Liver (tissue), 3 donors: ENCODE data around the gene GABARAP.

Experiments
- FOXA2 ChIP-seq: IDR thresholded peaks from 2 replicates; pipeline ENCODE4 v1.6.1; 2016; ENCODE audit warnings: antibody characterized with exemption
- GABPA ChIP-seq, 2 donors: IDR thresholded peaks in 1 of 2; conservative IDR thresholded peaks in 1 of 2; 2 replicates each; pipeline ENCODE4 v1.6.1; 2016; ENCODE audit warnings: antibody characterized with exemption in 2 of 2, mild to moderate bottlenecking in 1 of 2, moderate library complexity in 1 of 2
- RAD21 ChIP-seq, 2 donors: IDR thresholded peaks; 2 replicates each; pipeline ENCODE4 v1.6.1; 2016; ENCODE audit warnings: antibody characterized with exemption in 2 of 2, mild to moderate bottlenecking in 2 of 2
- REST ChIP-seq: IDR thresholded peaks from 2 replicates; pipeline ENCODE4 v1.6.1; 2016; ENCODE audit warnings: antibody characterized with exemption, mild to moderate bottlenecking
- SP1 ChIP-seq: IDR thresholded peaks from 2 replicates; pipeline ENCODE4 v1.6.1; 2018; ENCODE audit warnings: antibody characterized with exemption, mild to moderate bottlenecking
- TAF1 ChIP-seq: conservative IDR thresholded peaks from 2 replicates; pipeline ENCODE4 v1.6.1; 2016; ENCODE audit warnings: antibody characterized with exemption, mild to moderate bottlenecking
- ZBTB33 ChIP-seq: IDR thresholded peaks from 2 replicates; pipeline ENCODE4 v1.6.1; 2016; ENCODE audit warnings: antibody characterized with exemption
- TF ChIP-seq, protein P1 (sequence below): fragments of 150-350 bp; IDR thresholded peaks from 2 replicates; pipeline ENCODE4 v1.5.1; 2017; ENCODE audit warnings: improper control_type of control experiment, low read depth, low read length; ENCODE audit not compliant: missing input control
- TF ChIP-seq, protein P2 (sequence below): IDR thresholded peaks from 2 replicates; pipeline ENCODE4 v1.6.1; 2016; ENCODE audit warnings: antibody characterized with exemption
- donor health status: healthy.
- donor health status: healthy.

- no peak for TF ChIP-seq ZBTB33
- TF ChIP-seq RAD21 (IDR thresholded peaks at IDR 0.05), result no peak
- TF ChIP-seq, protein P1, sequence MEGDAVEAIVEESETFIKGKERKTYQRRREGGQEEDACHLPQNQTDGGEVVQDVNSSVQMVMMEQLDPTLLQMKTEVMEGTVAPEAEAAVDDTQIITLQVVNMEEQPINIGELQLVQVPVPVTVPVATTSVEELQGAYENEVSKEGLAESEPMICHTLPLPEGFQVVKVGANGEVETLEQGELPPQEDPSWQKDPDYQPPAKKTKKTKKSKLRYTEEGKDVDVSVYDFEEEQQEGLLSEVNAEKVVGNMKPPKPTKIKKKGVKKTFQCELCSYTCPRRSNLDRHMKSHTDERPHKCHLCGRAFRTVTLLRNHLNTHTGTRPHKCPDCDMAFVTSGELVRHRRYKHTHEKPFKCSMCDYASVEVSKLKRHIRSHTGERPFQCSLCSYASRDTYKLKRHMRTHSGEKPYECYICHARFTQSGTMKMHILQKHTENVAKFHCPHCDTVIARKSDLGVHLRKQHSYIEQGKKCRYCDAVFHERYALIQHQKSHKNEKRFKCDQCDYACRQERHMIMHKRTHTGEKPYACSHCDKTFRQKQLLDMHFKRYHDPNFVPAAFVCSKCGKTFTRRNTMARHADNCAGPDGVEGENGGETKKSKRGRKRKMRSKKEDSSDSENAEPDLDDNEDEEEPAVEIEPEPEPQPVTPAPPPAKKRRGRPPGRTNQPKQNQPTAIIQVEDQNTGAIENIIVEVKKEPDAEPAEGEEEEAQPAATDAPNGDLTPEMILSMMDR, result no peak
- no peak for TF ChIP-seq TAF1
- TF ChIP-seq GABPA (IDR thresholded peaks at IDR 0.05 in 1 of 2, conservative IDR thresholded peaks at IDR 0.05 in 1 of 2), result no peak
- no peak for TF ChIP-seq FOXA2
- TF ChIP-seq, protein P2, sequence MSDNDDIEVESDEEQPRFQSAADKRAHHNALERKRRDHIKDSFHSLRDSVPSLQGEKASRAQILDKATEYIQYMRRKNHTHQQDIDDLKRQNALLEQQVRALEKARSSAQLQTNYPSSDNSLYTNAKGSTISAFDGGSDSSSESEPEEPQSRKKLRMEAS, result no peak
- no peak for TF ChIP-seq REST
- no peak for TF ChIP-seq SP1
These were observed 48.4 kb upstream of the GABARAP start for GRCh38 chr17:7290685-7291084.
